Activated CD8-positive, alpha-beta memory T cell treated with anti-CD3 and anti-CD28 coated beads for 24 hours (primary cell): ENCODE results near the gene EVX1.
A peak's percentile ranks its signal among the peaks of the same experiment; 100 is the strongest.

Experiments
- DNase-seq: peaks from one replicate; pipeline ENCODE4 v3.0.0-alpha.2; 2020

The EVX1 gene

GRCh38 chr7:27242555-27243339, at the start of gene EVX1:
Gene EVX1, plus strand, starts transcription at chr7:27242802. Its CDS starts 229 bp downstream, at chr7:27243031.
- peak; percentile 62 for DNase-seq

- peak; percentile 56 for DNase-seq
Observed at GRCh38 chr7:27193335-27194001, 49.1 kb upstream of the EVX1 start.

GRCh38 chr7:27194002-27194352, 48.6 kb upstream of the EVX1 start:
- DNase-seq: no peak

DNA sequence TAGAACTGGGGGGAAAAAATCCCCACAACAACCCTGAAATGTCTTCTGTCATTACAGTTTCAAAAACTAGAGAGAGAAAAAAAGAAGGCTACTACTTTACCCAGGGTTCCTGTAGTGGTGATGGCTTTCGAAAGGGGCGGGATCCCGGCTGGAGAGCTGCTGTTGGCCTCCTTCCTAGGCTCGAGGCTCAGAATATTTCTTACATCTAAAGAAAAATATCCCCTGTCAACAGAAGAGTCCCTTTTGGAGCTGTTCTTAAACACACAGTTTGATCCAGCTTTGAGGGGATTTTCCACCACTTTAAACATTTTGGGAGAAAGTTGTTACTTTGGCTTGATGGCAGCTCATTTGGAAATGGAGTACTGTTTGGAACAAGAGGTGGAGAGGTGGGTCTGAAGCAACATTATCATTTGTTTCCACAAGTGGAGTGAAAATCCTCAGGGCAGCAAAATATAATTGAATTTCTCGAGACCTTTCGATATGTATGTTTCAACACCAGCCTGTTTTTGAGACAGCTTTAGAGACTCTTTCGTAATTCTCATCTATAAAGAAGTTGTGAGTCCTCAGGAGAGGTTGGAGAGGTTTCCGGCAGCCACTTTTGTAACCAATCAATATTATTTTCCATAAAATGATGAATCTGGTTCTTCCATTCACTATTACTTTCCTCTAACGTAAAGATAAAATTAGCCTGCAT, 47.8 kb upstream of the EVX1 start:
- peak; percentile 33 for DNase-seq

DNA sequence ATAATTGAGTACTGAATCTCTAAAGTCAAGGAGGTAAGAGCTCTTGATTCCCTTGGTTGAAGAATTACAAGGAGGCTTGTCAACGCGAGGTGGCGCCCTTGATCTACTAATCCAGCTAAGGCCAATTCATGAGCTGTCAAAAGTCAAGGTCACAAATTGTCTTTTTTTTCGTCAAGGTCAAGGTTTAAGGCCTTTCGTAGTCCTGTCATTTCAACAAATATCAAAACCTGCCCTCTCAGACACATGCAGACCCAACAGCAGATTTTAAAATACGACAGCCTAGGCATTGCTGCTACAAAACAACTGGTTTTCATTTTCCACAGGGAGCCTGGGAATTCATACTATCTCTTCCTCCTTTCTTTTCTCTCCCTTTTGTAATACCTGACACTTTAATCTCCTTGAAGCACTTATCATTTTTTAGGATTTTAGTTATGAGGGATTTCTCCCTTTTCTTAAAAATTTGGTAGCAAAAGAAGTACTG, 46.3 kb upstream of the EVX1 start:
- DNase-seq: peak; percentile 93

DNA sequence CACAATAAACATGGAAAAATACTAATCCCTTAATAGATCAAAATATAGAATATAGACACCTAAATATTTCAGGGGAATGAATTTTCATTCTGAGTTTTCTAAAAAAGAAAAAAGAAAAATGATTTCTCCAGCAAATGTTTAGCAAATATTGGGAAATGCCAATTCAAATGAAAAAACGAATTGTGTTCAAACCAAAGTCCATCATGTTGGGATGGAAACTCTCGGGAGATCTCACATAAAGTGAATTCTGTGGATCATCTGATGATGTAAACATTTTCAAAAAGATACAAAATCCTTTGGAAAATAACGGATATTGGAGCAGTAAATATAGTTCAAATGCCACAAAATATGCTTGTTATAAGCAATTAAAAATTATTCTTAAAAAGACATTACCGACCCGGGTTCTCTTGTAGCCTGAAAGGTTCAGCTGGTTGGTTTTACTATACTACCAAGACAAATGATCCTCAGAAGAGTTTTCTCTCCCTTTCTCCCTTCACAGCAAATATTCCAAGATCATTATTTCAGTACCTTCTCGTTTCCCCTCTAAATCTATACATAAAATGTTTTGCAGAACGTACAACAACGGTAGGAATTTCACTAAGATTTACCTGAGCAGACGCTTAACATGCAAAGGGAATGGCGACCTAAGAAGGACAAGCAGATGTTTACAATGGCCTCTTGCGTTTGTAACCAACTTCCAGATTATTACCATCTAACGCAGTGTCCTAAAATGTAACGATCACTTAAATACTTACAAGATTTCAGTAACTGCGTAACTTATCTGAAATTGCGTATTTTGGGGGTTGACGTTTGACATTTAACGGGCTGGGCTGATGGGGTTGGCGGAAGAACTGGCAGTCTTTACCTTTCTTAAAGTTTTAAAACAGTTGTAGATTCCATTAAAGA, 45.2 kb upstream of the EVX1 start:
- no peak for DNase-seq

GRCh38 chr7:27198138-27198841, 44.3 kb upstream of the EVX1 start:
- peak; percentile 59 for DNase-seq

GRCh38 chr7:27198871-27199801, 43.5 kb upstream of the EVX1 start:
- peak; percentile 65 for DNase-seq

DNA sequence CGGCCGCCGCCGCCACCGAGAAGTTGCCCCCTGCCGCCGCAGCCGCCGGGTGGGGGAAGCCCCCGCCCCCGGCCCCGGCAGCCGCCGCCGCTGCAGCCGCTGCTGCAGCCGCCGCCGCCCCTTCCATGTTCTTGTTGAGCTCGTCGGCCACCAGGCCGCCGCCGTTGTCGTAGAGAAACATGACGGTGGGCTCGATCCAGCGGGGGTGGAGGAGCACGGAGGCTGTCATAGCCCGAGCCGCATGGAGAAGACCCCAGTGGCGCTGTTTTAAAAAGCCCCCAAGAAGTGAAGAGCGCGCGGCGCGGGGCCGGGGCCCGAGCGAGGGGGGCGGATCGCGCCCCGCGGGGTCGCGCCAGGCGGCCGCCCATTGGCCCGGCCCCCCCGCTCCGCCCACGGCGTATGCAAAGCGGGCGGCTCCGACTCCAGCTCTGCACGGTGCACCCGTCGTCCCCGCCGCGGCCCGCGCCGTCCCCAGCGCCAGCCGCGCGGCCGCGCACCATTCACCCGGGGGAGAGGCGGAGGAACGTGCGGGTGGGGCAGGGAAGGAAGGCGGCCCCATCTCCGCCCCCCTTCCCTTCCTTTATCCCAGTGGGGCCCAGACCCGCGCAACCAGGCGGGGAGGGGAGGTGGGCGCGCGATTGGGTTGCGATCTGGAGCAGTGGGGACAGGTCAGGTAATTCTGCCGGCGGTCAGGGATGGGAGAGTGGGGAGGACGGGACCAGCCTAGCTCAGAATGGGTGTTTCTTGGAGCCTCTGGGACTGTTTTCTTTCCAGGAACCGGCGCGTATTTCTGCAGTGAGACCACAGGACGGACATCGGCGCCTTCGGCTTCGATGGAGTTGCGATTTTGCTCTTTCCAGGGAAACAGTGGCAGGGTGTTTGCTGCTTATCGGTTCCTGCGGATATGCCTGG, 42.5 kb upstream of the EVX1 start, which contains the start of gene HOXA13:
Gene HOXA13 (minus strand): TSS at position 243 of the 912 bp plus-strand sequence. CDS start 14 bp downstream, at position 229.
- peak; percentile 67 for DNase-seq

DNA sequence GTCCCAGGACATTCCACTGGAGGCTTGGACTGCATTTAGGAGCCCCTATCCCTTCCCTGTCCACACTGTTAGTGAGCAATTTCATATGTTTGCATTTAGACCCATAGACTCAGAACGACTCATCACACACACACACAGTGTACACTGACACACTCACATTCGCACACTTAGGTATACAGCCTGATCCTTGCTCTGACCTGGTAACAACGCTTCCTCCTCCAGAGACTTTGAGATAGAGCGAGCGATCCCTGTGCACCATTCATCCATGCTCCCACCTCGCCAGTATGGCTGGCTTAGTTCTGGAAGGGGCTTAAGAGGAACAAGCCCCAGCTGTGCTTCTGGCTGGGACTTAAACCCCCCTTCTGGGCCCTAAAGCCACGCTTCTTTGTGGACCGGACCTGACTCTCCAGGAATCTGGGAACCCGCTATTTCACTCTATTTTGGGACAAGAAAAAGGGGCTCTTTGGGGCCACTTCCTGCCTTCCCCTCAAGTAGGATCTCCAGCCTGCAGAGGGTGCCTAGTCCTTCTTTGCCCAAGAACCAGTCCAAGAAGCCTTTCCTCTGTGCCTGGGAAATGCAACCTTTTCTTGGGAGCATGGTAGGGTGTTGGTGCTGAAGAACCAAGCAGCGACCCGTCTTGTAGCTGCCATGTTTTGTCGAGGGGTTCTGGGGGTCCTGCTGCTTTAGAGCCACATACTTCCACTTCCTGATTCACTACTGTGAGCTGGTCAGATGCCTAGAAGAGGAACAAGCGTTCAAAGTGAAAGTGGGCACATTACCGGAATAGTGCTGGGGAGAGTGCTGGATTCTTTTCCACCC, 41.6 kb upstream of the EVX1 start:
- DNase-seq: peak; percentile 58

- DNase-seq: no peak
Observed at GRCh38 chr7:27201580-27202017, 41.0 kb upstream of the EVX1 start.

DNA sequence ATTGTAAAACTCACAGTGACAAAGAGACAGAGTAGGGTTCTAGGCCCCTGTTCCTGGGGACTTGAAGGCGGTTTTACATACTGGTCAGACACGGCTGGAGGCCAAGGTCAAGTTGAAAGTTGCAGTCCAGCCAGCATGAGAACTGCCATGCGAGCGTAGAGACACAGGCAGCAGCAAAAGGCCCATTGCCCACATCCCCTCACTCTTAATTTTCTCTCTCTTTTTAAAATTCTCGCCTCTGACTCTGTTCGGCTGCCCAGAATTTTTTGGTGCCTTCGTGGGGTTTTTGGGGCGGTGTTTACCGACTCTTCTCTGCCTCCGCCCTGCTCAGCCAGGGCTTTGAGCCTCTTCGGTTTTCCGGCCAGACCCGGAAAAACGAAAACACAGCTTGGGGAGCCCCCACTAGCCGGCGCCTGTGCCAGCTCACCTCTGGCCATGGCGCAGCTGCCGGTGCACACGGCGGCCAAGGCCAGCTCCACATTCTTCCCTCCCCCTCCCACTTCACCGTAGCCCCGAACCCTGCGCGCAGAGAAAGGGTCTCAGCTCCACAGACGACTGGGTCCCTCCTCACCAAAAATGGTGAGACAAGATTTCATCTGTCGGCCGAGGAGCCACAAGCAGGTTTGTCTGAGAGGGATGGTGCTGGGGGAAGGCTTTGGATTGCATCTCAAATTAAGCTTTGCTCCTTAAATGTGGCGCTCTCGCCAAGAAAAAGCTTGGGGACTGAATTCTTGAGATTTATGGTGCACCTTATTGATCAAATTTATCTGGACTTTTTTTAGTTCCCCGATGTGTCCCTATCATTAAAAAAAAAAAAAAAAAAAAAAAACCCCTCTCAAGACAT, 40.4 kb upstream of the EVX1 start:
- peak; percentile 56 for DNase-seq

- DNase-seq: no peak
Observed at GRCh38 chr7:27202862-27203134, 39.8 kb upstream of the EVX1 start.

GRCh38 chr7:27203365-27203953, 39.1 kb upstream of the EVX1 start:
- peak; percentile 50 for DNase-seq

DNA sequence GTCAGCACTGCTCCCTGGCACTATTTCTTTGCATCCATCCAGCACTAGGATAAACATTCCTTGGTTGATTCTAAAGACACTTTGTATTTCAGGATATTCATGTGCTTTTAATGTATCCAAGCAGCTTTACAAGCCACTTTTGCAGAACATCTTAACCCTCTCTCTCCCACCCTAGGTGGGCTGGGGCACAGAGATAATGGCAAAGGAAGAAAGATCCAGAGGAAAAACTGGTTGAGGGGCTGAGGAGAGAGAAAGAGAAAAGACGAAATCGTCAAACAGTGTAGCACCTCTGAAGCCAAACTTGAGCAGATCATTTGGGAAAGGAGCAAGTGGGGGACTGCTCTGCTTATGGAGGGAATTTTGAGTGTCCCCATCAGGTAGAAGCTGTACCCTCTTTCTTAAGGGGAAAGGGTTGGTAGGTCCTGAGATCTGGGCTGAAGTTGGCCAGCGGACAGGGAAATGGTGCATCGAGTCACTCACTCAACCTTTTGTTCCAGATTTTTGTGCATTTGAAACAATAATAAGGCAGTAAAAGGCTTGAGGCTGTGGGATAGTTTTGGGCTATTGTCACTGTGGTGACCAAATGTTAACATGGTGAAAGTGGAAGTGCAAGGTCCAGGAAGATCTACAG, 38.5 kb upstream of the EVX1 start:
- DNase-seq: peak; percentile 53

- peak; percentile 59 for DNase-seq
Observed at GRCh38 chr7:27204851-27205322, 37.7 kb upstream of the EVX1 start.
